Measurements from ENCODE around the gene ABCA12. TPM values are rescaled to one million over a fixed set of nuclear protein-coding genes. Genes with fewer than 3 reads are reported as not detected.

Gene ABCA12
- total and polyA plus RNA-seq, 2 of the 13 experiments (the other 11 are each of a cell fraction or from before 2014, with no cell fraction given): 0.02 to 0.07 TPM

GRCh38 chr2:215104226-215104625 lies 34.2 kb downstream of the ABCA12 start:
- Histone ChIP-seq H3K27ac (ENCODE audit: extremely low read length, insufficient read depth, low read length) (no peak overlapping the region), H3K36me3 (replicated peaks in 1 of 2; ENCODE audit: control insufficient read depth in 1 of 2, insufficient read depth in 2 of 2, low read length in 2 of 2) (no peaks in the 10 kb centered on the region), H3K4me2 (ENCODE audit: low read depth, low read length) (no peak overlapping the region), H3K9me3 (ENCODE audit: low read length) (no peaks in the 10 kb centered on the region), H3K4me3 (replicated peaks in 1 of 3; ENCODE audit: insufficient read depth in 1 of 3, low read depth in 2 of 3, low read length in 3 of 3) (no peak overlapping the region), H3K27me3 (ENCODE audit: control insufficient read depth in 1 of 2, insufficient read depth in 2 of 2, low read length in 2 of 2) (peaks cover 0 to 3% of the 10 kb centered on the region in 2 experiments; a peak in 2 of 5 replicates), H4K20me1 (ENCODE audit: insufficient read depth, low read length) (no peaks in the 10 kb centered on the region), H2AFZ (ENCODE audit: low read length) (no peak overlapping the region), H3K4me1 (ENCODE audit: insufficient read depth, low read length) (no peaks in the 10 kb centered on the region), H3K9ac (ENCODE audit: insufficient read depth, low read depth, low read length) (no peak overlapping the region), H3K79me2 (ENCODE audit: insufficient read depth, low read length) (no peaks in the 10 kb centered on the region)
- in situ Hi-C loops (cut with HindIII; ENCODE audit: extremely low pct_ligation_motif_present, low pct_unique_long_range_greater_than_20kb) (no loop called here), intact Hi-C loops (cut with micrococcal nuclease; ENCODE audit: unreplicated experiment) (no loop called here)
- DNase-seq (ENCODE audit: low spot score): no peak
- ATAC-seq: no peak
- POLR2A ChIA-PET: no interaction called here
- TF ChIP-seq ZSCAN20 (CRISPR knock-in tag; IDR thresholded peaks at IDR 0.05; ENCODE audit: borderline replicate concordance) (no peak), ZKSCAN1 (IDR thresholded peaks at IDR 0.05; ENCODE audit: low read length) (no peak), ELF1 (CRISPR knock-in tag; IDR thresholded peaks at IDR 0.05) (no peak), AHR (CRISPR knock-in tag; IDR thresholded peaks at IDR 0.05) (no peak), GTF2F1 (IDR thresholded peaks at IDR 0.05; ENCODE audit: low read length) (no peak), TAF15 (IDR thresholded peaks at IDR 0.05; ENCODE audit: low read depth, low read length, poor library complexity, severe bottlenecking) (no peak), NR0B2 (CRISPR knock-in tag; IDR thresholded peaks at IDR 0.05) (no peak), FUBP1 (CRISPR knock-in tag; IDR thresholded peaks at IDR 0.05; ENCODE audit: borderline replicate concordance) (no peak), ELF4 (CRISPR knock-in tag; IDR thresholded peaks at IDR 0.05; ENCODE audit: borderline replicate concordance) (no peak), ZBTB2 (CRISPR knock-in tag; IDR thresholded peaks at IDR 0.05; ENCODE audit: low read depth) (no peak)
- 12% methylated on average over 4 of the region's 4 CpGs for WGBS (ENCODE audit: low lambda C conversion rate)
- no peak for FAIRE-seq
- CTCF ChIA-PET (ENCODE audit: low intra/inter-chr PET ratio, low total read pairs): no interaction called here
- no TSS peak for BruUV-seq (replicated peaks)

Data from HepG2 (cell line).